Middle frontal gyrus (tissue), 1 donor: ENCODE data around the gene MYL6.
"Not testable (repeated sequence)": the region's sequence is repeated elsewhere in the genome, so short reads cannot be mapped to it uniquely, and the experiment has no call there.

ENCODE experiments used
- DNase-seq: peaks from one replicate; pipeline ENCODE4 v3.0.0-alpha.2; 2015; ENCODE audit warnings: low spot score; ENCODE audit errors: extremely low spot score

The MYL6 gene

DNA sequence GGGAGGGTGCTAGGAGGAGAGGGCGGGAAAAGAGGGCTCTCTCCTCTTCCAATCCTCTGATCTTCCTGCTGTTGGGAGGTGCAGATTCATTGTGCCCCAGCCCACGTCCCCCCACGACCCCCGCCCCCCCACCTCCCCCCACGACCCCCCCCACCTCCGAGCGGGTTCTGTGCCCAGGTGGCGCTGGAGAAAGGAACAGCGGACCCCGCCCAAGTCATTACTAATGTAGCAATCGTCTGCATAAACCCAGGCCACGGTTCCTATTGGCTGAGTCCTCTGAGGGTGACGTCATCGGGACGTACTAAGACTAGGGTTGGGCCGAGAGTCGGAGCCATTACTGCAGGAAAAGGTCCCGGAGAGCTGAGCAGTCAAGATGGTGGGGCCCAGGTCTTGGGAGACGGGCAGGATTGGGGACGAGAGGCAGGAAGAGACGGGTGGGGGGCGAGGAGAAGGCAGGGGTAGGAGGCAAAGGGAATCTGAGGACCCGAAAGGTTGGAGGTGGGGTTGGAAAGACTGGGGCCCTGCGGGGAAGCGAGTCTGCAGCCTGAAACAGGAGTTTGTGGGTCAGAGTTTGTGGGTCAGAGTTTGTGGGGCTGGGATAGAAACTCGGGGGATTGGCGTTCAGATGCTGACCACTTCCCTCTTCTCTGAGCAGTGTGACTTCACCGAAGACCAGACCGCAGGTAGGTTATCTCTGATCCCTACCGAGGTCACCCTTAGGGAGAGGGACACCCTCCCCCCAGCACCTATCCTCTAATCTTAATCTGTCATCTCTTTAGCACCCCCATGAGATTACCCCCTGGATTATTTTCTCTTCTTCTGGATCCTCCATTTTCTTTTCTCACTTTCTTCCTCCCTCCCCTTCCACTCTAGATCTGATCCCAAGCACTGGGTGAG is at the start of gene MYL6:
TSS of gene MYL6 (plus strand) at position 331 of the 897 bp plus-strand sequence. CDS start at position 374, 43 bp downstream.
- DNase-seq, result peak; percentile 97

DNA sequence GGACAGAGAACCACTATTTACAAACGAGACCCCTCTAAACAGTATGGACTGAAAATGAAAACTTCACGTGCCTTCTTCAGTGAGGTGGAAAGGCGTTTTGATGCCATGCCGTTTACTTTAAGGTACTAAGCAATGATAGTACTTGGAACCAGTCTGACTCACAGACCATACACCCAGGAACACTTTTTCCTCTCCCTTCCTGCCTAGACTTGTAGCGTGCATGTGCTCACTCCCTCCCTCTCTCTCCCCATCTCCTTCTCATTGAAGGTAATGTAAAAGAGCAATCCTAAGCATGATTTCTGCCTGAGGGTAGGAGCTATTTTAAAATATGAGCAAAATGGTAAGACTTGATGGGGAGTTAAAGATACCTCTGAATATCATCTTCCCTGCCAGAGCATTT is 47.6 kb upstream of the MYL6 start:
- DNase-seq, result no peak

- DNase-seq, result no peak
Observed at GRCh38 chr12:56114084-56114483, 44.1 kb upstream of the MYL6 start.

GRCh38 chr12:56115329-56115728 is 42.8 kb upstream of the MYL6 start:
- DNase-seq, result no peak

DNA sequence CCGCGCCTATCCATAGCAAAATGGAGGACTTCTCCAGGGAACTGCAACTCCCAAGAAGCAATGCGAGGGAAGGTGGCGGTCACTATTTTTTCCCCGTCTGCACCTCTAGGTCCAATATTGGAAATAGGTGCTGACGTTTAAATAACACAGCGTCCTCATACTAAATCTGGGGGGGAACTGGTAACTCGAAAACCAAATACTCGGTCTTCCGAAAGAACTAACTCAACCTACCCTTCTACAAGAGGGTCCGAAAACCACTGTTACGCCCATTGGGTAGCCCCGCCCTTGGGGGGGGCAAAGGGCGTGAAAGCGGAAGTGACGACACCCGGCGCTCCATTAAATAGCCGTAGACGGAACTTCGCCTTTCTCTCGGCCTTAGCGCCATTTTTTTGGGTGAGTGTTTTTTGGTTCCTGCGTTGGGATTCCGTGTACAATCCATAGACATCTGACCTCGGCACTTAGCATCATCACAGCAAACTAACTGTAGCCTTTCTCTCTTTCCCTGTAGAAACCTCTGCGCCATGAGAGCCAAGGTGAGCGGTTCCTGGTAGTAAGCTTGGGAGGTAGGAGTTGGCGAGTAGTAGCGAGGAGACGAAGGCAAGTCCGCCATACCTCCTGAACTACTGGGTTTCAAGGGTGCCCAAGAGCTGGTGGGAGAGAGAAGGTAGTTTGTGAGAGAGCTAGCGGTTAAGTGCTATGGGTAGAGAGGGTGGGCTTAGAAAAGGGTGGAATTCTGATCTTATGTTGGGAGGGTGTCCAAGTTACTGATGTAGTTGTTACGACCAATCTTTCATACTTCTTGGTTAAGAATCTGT is 41.7 kb upstream of the MYL6 start, which contains the start of gene RPL41:
TSS of gene RPL41 (plus strand) at position 367 of the 815 bp plus-strand sequence.
- peak; percentile 94 for DNase-seq

DNA sequence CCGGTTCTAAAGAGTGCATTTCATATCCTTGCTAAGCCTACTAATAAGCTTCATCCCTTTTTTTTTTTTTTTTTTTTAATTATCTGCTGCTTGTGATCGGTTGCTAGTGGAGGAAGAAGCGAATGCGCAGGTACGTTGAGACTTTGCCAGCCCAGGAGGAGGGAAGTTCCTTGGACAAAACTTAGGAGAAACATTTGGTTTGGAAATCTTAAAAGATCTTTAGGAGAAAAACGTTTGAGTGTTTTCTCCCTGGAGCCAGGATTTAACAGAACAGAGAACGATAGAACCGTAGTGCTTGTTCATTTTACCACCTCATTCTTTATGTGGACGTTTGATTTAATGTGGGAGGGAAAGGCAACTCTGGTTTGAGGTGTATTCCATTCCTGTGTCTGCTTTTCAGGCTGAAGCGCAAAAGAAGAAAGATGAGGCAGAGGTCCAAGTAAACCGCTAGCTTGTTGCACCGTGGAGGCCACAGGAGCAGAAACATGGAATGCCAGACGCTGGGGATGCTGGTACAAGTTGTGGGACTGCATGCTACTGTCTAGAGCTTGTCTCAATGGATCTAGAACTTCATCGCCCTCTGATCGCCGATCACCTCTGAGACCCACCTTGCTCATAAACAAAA is 41.0 kb upstream of the MYL6 start:
- DNase-seq, result not testable (repeated sequence)

DNA sequence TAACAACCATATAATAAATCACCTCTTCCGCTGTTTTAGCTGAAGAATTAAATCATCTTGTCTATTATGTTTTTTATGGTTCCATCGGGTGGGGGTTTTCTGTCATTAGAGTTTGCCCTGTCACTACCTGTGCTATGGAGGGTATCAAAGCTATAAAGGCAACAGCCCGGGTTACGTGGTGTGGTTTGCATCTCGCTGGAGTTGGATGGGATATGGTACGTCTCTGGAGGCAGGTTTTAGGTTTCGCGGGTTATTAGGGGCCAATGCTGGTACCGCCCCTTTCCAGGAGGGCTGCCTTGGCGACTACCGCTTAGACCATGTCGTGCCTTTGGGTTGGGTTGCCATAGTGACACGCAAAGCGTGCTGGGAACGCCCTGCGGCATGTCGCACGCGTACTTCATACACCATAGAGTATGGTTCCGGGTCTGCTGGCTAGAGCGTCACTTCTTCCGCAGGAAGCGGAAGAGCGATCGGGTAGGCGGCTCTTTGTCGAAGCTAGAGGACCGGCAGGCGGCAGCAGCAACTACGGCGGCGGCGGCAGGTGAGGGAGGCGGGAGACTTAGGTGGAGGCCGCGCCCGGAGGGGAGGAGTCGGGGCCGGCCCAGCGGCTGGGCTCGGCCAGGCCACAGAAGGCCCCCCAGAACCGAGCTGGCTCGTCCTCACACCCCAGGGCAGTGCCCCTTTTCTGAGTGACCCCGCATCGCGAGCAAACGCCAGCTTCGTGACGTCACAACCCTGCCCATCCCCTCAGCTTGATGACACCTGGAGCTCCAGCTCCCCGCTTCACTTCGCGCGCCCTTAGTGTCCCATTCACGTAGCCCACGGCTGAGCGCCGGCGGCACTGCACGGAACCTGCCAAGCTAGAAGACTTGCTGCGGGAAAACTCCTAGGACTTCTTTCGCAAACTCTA is 40.1 kb upstream of the MYL6 start, which contains the start of gene ZC3H10:
TSS of gene ZC3H10 (plus strand) at position 489 of the 910 bp plus-strand sequence. CDS start 2,297 bp downstream, outside the sequence.
- peak; percentile 97 for DNase-seq

- no peak for DNase-seq
Observed at GRCh38 chr12:56118688-56119357, 39.3 kb upstream of the MYL6 start.

GRCh38 chr12:56119361-56119796 is 38.8 kb upstream of the MYL6 start:
- DNase-seq, result peak; percentile 43

DNA sequence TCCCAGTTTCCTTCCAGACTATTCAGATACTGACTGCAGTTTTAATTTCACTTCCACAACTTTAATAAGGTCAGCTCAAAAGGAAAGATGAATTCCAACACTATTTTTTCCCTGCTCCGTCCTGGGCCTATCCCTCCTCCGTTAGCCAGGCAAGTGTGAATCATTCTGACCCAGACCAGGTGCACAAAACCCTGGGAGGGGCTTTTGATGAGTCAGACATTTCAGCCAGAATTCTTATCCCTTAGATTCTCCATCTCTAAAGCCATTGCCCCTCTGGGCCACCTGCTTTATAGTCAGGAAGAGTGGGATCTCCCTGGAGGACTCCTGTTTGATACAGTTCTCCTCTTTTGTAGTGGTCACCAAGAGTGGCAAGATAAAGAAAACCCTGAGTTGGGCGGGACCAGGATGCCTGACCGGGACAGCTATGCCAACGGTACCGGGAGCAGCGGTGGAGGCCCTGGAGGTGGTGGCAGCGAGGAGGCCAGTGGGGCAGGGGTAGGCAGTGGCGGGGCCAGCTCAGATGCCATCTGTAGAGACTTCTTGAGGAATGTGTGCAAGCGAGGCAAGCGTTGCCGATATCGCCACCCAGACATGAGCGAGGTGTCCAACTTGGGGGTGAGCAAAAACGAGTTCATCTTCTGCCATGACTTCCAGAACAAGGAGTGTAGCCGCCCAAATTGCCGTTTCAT is 37.9 kb upstream of the MYL6 start:
- no peak for DNase-seq

GRCh38 chr12:56121204-56121870 is 36.8 kb upstream of the MYL6 start:
- DNase-seq, result no peak

DNA sequence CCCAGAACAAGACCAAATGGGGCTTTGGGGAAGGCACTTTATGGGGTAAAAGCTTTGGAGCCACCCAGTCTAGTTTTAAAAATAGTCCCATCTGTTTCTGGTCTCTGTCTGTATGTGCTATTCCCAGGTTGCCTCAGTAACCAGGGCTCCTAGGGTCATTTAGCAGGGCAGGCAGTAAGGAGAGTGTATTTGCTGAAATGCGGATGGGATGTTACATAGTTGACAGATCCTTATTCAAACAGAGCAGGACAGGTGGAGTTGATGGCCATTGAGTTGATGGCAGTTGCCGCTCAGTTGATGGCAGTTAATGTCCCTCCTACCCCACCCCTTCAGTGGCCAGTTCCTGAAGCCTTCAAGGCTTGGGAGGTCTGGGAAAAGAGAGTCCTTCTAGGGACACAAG is 35.5 kb upstream of the MYL6 start:
- DNase-seq, result no peak

DNA sequence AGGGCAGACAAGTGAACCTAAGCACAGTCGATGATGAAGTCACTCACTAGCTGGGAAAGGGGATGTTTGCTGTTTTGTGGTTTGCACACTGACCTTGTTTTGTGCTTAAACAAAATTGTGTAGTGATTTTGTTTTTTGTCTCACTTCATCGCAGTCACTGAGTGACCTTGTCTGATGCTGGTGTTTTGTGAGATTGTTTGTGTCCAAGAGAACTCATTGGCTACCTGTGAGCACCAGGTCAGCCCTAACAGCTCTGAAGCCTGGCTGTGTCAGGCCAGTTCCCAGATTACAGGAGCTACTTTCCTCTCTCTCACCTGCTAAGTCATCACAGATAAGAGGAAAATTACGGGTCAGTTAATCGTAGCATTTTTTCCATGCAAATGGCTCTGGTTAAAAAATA is 34.0 kb upstream of the MYL6 start:
- DNase-seq, result no peak

- DNase-seq, result no peak
Observed at GRCh38 chr12:56126732-56127239, 31.4 kb upstream of the MYL6 start.

DNA sequence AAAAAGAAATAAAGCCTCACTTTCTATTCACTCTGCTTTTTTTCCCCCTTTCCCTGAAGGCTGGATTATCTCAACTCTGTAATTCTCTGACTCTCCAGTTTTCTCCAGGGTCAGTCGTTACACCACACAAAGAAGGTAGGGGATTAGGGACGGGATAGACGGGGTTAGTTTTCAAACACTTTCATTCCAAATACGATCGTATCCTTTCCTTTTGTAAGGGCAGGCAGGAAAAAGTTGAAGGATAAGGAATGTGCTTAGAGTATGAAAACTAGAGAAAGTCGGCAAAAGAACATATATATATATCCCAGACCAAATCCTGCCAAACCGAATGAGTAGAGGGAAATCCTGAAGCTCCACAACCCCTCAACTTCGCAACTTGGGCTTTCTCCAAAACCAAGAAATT is 30.7 kb upstream of the MYL6 start:
- no peak for DNase-seq

DNA sequence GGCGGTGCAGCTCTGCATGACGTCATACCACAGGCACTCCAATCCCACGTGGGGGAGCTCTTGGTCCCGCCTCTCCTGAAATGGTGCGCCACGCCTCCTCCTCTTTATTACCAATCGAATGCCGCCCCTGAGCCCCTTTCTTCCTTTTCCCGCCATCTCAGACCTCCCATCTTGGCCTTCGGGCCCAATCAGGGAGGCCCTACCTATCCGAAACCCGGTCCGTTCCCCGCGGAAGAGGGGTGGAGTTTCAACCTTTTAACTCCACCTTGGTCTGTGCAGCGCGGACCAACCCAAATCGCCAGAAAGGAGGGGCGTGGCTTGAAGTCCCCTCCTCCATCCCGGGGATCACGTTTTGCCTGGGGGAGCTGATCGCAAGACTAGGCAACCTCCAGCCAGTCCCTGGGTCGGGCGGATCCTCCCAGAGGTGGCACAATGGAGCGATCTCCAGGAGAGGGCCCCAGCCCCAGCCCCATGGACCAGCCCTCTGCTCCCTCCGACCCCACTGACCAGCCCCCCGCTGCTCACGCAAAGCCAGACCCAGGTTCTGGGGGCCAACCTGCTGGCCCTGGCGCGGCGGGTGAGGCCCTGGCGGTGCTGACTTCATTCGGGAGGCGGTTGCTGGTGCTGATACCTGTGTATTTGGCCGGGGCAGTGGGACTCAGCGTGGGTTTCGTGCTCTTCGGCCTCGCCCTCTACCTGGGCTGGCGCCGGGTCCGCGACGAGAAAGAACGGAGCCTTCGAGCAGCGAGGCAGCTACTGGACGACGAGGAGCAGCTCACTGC is 30.1 kb upstream of the MYL6 start, which contains the start of gene ESYT1:
TSS of gene ESYT1 (plus strand) at position 380 of the 782 bp plus-strand sequence. CDS start at position 433, 53 bp downstream.
- peak; percentile 96 for DNase-seq

DNA sequence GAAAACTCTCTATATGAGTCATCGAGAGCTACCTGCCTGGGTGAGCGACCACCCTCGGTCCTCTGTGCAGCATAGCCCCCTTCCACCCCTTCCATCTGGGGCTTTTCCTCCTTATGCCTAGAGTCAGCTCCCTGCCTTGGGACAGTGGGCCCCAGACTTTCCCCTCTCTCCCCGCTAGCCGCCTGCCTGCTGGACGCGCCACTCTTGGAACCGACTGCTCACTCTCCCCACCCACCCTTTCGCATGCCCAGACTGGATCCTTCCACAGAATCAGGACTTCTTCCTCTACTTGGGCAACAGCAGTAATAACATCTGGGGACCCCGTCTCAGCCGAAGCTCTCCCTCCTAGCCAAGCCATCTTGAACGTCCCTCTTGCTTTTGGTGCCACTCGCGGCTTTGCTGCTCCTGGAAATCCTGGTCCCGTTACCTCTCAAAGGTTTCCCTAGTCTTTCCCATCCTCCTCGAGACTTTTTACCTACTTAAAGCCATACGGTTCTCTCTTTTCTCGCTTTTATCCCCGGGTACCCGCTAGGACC is 29.4 kb upstream of the MYL6 start:
- DNase-seq, result no peak
